Measurements from ENCODE around the gene GPR50.
A peak's percentile ranks its signal among the peaks of the same experiment; 100 is the strongest.

GPR50 gene

DNA sequence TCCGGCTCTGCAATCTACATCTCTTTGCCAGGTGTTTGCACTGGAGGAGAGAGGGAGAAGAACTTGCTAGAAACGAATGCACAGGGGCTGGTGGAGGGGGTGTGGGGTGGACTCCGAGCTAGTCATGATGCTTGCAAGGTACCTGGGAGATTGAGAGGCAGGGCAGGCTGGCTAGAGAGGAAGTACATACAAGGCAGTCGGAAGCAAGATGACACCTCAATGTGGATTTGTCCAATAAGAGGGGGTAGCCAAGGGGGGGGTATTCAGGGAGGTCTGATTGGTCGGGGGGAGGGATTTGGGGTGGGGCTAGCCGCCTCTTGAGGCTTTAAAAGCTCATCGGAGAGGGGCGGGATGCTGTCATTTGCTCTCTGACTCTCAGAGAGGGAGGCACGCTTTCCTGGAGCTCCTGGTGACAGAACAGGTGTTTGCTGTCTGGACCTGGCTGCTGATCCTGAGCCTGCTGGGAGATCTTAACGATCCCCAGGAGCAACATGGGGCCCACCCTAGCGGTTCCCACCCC is at the start of gene GPR50:
Gene GPR50 (plus strand): TSS at position 354 of the 520 bp plus-strand sequence. CDS start 138 bp downstream, at position 492.
- DNase-seq = no peak

DNA sequence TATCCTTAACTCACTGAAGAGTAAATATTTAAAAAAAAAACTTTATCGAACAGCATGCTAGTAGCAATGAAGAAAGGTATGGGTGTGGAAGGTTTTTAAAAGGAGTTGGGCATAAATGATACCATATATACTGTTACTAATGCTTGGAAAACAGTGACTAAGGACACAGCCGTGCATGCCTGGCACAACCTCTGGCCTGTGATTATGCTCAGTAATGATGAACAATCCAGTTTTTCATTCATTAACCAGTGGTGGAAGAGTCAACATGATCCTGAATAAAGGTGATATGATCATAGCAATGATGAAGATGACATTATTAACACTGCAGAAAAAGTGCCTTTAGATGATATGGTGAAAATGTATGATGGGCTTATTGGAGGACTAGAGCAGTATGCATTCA is 43.9 kb upstream of the GPR50 start:
- DNase-seq = no peak

DNA sequence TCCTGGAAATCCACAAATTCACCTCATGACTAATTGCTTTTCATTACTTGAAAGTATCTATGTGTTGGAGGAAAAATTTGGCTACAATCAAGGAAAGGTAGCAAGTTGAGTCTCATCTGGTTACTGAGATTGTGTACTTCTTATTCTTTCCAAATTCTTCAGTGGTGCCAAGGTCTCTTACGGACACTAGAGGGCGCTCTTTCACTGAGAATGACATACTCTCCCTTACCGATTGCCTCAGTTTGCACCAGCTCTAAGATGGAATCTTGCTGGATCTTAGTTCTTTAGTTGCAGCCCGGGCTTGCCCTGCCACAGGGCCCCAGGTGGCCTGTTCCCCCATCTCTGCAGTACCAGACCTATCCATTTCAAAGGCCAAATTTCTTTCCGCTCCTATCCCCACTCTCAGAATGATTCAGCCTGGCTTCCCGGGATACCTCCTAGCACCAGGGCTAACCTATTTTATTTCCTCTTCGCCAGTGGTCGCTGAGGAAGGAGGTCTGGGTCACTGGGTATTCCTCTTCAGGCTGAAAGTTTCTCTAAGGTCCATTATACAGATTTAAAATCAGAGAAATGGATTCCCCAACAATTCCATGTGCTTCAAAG is 24.6 kb upstream of the GPR50 start:
- peak in 15 of 51 donors; percentile 0 to 25 (median 6) for DNase-seq

DNA sequence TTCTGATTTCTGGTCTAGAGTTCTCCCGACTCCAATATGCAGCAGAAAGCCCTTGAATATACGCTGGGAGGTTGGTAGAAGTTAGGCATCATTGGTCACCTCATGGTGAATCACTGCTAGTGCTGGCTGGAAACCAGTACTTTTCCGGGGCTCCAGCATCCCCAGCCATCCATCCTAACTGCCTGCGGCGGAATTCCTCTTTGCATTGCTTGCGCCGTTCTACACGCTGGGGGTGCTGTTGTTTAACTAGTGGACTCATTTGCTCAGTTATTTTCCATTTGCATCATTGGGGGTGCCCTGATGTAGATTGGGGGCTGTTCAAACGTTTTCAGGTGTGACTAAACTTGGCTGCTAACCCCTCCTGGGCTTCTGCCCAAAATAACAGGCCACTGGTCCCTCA is 23.3 kb upstream of the GPR50 start:
- DNase-seq = peak in 9 of 51 donors; percentile 1 to 28 (median 2)

DNA sequence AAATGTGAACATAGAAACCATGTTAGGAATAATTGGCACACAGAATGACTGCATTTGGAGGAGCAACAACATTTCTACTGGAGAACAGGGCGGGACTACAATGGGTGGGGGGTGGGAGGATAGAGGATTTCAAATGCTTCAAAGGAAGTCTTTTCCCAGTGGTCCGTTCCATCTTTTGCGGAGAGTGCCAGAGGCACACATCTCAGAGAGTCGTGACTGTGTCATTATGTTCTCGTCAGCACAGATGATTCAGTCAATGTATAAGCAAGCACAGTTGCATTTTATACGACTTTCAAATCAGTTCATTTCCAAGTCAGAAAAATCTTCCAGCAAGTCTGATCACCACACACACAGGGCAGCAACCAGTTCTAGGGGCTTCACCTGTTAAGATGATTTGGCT is 22.7 kb upstream of the GPR50 start:
- DNase-seq = peak in 2 of 51 donors; percentile 30 to 67

DNA sequence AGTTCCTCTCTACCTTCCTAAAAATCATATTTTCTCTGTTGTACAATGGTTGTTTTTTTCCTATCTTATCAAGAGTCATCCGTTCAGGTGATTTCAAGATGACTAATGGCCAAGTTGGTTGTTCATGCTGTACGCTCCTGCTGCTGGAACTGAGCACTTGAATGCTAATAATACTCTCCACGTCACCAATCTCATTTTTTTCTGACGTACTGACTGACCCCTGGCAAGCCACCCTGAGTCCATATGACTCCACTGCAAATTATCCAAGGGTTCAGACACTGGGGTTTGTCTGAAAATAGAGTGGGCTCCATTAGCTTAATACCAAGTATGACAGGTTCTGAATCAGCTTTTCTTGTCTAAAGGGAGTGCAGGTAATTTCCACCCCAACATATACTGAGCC is 21.1 kb upstream of the GPR50 start:
- no peak for DNase-seq

DNA sequence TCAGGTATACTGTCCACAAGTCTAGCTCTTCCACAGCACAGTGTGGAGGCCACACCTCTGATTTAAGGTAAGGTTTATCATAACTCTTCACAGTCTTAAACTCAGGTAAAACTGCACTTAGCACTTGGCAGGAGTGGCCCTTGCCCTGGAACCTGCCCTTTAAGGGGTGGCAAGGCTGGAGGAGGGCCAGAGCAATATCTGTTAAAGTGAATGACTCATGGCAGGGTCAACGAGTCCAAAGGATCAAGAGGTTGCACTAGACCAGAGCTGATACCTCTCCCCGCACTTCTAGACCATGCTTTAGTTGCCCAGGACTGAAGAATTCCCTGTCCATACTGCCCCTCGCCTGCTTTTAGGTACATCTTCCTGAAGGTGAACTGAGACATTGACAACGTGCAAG is 14.7 kb upstream of the GPR50 start:
- no peak for DNase-seq

DNA sequence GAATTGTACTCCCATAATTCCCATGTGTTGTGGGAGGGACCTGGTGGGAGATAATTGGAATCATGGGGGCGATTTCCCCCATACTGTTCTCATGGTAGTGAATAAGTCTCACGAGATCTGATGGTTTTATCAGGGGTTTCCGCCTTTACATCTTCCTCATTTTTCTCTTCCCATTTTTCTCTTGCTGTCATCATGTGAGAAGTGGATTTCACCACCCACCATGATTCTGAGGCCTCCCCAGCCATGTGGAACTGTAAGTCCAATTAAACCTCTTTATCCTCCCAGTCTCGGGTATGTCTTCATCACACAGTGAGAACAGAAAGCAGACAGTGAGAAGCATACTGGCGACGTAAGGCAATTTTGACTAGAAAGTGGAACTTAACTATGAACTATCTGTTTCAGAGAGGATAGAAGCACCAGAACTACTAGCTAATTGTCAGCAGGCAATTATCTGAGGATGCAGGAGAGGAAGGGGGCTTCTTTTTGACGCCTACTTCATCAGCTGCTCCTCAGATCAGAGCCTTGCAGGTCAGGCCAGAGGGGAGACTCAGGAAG is 8.5 kb upstream of the GPR50 start:
- no peak for DNase-seq

DNA sequence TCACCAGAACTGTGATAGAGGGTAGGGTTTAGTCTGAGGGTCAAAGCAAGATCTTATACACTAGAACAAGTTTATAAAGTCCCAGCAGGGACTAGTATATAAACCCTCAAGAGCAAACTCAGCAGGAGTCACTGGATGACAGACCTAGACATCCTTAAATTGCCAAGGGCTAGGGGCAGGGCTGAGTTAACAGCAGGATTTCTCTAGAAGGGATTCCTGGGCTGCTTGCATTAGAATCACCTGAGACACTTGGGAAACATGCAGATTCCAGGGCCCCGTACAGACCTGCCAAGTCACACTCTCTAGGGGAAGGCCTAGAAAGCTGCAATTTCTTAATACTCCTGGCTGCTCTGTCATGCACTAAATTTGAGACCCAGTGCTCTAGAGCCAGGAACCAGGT is 6.6 kb upstream of the GPR50 start:
- DNase-seq = no peak

DNA sequence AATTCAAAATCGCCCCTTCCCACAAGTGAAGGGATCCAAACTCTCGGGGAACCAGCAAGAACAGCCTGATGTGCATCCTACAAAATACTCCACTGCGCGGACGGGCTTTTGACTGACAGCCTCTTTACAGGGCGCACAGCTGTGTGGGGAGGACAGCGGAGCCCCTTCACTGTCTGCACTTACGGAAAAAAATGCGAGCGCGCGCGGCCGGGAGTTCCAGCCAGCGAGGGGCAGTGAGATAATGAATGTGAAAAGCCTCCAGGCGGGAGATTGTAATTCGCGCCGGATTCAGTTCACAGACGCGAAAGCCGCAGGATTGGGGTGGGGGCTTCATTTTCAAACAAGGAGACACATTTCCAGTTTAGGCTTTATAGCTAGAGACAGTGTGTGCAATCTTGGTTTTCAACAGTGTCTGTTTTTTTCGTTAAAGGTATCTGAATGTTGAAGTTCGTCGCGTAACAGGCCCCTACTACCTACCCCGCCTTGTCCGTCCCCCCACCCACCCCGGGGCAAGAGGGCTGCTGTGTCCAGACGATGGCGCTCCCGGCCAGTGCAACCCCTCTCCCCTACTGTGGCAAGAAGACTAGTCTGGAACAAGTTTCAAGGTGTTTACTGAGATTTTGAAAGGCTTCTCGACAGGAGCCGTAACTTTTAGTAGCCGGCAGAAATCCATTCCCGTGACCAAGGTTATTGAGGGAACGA is 1.7 kb upstream of the GPR50 start:
- DNase-seq = no peak

DNA sequence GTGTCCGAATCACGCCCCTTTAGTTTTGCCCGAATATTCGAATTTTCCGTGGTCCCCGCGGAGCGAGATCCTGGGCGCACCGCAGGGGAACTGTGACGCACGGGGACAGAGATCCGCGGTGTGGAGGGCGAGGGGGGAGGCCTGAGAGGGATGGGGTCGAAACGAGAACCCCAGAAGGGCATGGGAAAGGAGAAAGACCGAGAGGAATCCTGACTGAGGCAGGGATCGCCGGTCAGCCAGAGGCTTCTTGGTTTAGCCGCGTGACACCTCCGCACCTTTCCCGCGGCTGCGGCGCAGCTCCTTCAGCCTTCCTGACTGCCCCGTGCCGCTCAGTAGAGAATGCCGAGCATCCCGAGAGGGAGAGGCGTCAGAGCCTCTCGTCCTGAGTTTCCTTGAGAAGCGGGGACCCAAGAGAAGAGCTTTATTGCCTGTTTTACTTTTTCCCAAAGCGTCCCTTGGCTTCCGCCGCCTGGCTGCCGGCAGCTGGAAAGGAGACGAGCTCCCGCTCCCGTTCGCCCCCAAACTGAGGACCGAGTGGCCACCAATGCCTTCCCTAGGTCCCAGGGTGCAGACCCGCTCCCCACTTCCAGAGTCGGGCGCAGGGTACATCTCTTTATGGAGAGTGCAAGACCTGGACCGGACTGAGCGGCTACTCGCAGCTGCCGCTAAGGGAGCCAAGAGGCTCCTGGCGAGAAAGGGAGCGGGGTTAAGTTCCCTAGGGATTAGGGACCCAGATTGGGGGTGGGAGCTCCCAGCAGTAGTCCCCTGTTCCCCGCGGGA is 911 bp upstream of the GPR50 start:
- no peak for DNase-seq

DNA sequence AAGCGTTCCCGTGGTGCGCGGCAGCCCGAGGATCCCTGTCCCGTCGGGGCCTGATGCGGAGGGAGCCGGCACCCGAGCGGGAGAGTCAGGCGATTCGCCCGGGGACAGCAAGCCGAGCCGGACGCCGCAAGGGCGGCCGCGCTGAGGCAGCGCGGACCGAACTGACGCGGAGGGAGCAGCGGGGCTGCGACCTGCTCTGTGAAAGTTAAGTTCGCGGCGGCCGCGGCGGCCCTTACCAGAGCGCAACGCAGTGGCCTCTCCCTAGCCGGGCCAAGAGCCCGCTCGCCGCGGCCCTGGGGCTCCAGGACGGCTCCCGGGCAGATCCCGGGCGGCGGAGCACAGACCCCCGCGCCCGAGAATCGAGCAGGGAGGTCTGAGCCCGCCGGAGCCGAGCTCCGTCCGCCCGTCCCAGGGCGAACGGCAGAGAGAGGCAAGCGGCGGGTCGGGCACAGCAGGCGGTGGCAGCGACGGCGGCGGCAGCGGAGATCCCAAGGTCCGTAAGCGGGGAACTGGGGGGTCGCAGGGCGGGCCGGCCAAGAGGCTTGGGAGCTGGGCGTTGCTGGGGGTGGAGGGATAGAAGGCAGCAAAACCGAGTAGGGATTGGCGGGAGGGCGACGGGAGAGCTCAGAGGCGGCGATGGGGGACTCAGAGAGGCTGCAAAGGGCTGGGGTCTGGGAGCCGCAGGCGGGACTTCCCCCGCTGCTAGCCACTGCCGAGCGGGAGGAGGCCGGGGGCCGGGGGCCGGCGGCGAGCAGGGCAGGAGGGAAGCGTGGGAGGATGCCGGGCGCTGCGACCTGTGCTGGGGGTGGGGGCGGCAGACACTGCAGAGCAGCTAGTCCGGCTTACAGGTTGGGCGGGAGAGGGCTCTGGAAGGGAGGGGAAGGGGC is 1.0 kb downstream of the GPR50 start:
- no peak for DNase-seq

DNA sequence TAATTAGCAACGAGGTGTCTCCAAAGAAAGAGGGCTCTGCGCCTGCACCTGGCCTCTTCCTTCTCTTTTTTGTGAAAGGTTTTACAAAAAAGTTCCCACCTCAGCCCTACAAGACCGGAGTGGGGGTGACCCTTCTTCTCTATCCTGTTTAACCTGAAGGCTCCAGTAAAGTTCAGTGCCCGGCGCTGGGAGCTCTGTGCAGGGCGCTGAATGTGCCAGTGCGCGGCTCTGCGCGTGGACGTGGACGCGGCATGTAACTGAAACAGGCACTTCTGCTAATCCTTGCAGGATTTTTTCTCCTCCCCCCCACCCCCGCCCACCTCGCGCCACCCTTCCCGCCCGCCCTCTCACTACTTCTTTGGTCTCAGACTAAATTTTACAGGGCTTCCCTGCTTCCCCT is 2.4 kb downstream of the GPR50 start:
- no peak for DNase-seq

DNA sequence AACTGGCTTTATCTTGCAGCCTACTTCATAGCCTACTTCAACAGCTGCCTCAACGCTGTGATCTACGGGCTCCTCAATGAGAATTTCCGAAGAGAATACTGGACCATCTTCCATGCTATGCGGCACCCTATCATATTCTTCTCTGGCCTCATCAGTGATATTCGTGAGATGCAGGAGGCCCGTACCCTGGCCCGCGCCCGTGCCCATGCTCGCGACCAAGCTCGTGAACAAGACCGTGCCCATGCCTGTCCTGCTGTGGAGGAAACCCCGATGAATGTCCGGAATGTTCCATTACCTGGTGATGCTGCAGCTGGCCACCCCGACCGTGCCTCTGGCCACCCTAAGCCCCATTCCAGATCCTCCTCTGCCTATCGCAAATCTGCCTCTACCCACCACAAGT is 4.0 kb downstream of the GPR50 start:
- DNase-seq = no peak

DNA sequence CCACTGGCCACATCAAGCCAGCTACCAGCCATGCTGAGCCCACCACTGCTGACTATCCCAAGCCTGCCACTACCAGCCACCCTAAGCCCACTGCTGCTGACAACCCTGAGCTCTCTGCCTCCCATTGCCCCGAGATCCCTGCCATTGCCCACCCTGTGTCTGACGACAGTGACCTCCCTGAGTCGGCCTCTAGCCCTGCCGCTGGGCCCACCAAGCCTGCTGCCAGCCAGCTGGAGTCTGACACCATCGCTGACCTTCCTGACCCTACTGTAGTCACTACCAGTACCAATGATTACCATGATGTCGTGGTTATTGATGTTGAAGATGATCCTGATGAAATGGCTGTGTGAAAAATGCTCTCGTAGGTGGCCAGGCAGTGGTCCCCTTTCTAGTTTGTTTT is 4.7 kb downstream of the GPR50 start:
- DNase-seq = no peak

DNA sequence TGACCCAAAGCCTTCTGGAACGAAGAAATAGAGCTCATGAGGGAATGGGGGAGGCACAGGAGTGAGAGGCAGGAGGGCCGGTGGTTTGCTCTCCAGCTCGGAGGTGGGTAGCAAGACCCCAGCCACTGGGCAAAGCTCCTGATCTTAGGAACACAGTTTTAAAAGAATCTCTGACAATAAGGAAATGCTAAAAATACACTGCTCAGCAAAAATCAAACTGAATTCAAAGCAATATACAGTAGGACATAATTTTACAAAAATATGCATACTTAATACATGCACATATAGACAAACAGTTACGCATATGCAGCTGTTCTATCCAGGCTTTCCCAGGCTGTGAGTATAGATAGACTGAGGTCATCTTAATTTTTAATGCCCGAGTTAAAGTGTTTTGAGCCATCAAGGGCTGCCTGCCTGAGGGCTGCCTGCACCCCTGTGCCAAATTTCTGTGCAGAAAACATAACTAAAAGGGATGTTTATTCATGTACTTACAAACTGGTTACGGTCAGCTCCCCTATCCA is 6.9 kb downstream of the GPR50 start:
- DNase-seq = no peak

DNA sequence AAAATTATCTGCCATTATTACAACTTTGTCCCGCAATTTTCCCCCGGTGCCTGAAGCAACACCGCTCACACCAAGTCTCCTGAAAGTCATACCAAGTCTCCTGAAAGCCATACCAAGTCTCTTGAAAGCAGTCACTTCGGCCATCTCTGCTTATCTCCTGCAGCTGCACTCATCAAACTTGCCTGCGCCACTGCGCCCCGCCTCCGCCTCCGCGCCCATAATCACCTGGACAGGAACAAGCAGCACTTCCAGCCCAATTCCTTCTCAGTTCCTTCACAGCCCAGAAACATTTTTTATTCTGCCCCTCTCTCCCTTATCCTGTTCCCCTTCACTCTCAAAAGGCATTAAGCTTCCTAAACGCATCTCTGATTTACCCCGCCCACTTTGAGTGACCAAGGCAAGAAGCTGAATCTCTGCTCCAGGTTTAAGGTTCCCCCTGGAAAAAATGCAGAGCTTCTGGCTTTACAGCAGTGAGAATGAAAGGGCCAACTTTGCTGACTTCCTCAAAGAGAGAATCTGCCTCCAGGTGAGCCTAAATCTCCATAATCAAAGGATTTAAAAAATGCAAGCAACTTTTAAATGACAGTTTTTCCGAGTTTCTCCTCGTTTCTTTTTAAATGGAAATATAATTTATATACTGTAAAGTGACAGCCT is 7.7 kb downstream of the GPR50 start:
- DNase-seq = no peak

DNA sequence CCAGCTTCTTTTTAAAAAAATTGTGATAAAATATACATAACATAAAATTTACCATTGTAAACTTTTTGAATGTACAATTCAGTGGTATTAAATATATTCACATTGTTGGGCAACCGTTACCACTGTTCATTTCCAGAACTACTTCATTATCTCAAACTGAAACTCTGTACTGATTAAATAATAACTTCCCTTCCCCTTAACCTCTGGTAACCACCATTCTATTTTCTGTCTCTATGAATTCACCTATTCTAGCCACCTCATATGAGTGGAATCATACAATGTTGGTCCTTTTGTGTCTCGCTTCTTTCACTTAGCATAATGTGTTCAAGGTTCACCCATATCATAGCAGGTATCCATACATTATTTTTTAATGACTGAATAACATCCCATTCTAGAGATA is 8.3 kb downstream of the GPR50 start:
- no peak for DNase-seq

DNA sequence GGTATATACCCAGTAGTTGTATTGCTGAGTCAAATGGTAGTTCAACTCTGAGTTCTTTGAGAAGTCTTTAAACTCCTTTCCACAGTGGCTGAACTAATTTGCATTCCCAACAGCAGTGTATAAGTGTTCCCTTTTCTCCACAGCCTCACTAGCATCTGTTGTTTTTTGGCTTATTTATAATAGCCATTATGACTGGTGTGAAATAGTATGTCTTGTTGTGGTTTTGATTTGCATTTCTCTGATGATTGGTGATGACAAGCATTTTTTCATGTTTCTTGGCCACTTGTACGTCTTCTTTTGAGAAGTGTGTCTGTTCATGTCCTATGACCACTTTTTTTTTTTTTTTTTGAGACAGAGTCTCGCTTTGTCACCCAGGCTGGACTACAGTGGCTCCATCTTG is 30.5 kb downstream of the GPR50 start:
- no peak for DNase-seq

DNA sequence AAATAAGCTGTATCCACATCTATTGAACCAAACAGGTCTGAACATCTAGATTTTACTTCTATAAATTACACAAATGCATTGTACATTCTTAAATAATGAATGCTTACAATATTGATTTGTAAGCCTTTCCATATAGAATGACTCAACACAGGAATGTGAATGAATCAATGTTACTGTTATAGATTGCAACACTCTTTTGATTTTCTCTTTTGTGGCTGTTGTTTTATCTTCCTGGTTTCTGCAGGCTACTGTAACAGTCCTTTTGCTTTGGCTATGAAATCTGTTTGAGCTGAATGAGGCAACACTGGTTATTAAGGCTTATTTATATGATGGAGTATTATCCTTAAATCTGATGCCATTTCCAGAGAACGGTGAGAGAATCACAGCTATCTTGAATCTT is 49.5 kb downstream of the GPR50 start:
- DNase-seq = no peak
